IPS-18a (cell line): Measurements from ENCODE around the gene BAD.
A peak's percentile ranks its signal among the peaks of the same experiment; 100 is the strongest.
"Not testable (repeated sequence)": the region's sequence is repeated elsewhere in the genome, so short reads cannot be mapped to it uniquely, and the experiment has no call there.

Experiments used
- H3K27ac ChIP-seq: one replicate; pipeline ENCODE4 v1.5.1; 2013; ENCODE audit warnings: low read length
- H3K27me3 ChIP-seq: one replicate; pipeline ENCODE4 v1.6.1; 2013; ENCODE audit warnings: mild to moderate bottlenecking, low read length; ENCODE audit not compliant: control insufficient read depth, insufficient read depth
- H3K36me3 ChIP-seq: one replicate; pipeline ENCODE4 v1.6.1; 2013; ENCODE audit warnings: low read depth, low read length; ENCODE audit not compliant: control insufficient read depth
- H3K4me1 ChIP-seq: one replicate; pipeline ENCODE4 v1.6.1; 2013; ENCODE audit warnings: low read depth, low read length; ENCODE audit not compliant: control insufficient read depth
- H3K4me3 ChIP-seq: one replicate; pipeline ENCODE4 v1.5.1; 2013; ENCODE audit warnings: low read length
- H3K9ac ChIP-seq: one replicate; pipeline ENCODE4 v1.6.1; 2013; ENCODE audit warnings: mild to moderate bottlenecking, low read length, moderate library complexity
- H3K9me3 ChIP-seq: one replicate; pipeline ENCODE4 v1.6.1; 2013; ENCODE audit warnings: low read depth, low read length; ENCODE audit not compliant: control insufficient read depth

BAD gene

DNA sequence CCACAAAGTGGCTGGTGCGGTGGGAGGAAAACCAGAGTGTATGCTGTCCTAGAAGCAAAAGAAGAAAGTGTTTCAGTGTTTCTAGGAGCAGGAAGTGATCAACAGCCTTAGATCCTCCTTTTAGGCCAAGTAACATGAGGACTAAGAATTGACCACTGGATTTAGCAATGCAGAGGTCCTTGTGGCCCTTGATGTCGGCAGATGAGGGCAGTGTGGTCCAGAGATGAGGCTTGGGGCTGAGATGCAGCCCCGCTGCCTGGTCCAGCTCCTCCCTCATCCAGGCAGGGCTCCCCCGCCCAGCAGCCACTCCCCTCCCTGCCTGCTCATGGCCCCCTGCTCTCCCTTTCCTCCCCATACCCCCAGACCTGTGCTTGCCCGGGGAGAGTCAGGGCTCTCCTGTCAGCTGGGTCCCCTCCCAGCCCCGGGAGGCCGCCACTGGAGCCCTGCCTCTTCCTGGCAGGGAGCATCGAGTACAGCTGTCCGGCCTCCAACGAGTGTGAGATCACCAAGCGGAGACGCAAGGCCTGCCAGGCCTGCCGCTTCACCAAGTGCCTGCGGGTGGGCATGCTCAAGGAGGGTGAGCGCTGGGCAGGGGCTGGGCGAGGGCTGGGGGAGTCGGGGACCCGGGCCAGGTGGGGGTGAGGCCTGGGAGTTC, 29.2 kb upstream of the BAD start:
- Histone ChIP-seq H3K36me3 (peaks cover 12% of the 10 kb centered on the region), H3K27ac (no peak overlapping the region)

DNA sequence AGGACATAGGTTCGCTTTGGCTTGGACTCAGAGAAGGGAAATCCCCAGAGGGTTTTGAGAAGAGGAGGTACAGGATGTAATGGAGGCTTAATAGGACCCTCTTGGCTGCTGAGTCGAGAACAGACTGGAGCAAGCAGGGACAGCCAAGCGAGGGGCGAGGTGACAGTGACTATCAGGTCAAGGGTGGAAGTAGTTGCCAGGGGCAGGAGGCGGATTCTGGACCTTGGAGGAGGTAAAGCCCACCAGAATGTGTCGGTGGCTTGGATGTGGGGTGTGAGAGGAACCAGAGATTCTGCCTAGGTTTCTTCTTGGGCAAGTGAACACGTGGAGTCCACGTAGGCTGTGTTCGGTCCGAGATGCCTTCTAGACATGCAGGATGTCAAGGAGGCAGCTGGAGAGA, 28.5 kb upstream of the BAD start:
- H3K9me3 ChIP-seq = no peaks in the 10 kb centered on the region
- H3K9ac ChIP-seq = no peak overlapping the region
- no peaks in the 10 kb centered on the region for H3K4me1 ChIP-seq
- peaks cover 12% of the 10 kb centered on the region for H3K36me3 ChIP-seq
- no peaks in the 10 kb centered on the region for H3K27me3 ChIP-seq
- no peak overlapping the region for H3K27ac ChIP-seq
- no peak overlapping the region for H3K4me3 ChIP-seq

More for the DNA sequence above, 29.2 kb upstream of the BAD start:
- no peak overlapping the region for H3K9ac ChIP-seq
- no peaks in the 10 kb centered on the region for H3K4me1 ChIP-seq
- H3K27me3 ChIP-seq = no peaks in the 10 kb centered on the region
- H3K4me3 ChIP-seq = no peak overlapping the region
- no peaks in the 10 kb centered on the region for H3K9me3 ChIP-seq

DNA sequence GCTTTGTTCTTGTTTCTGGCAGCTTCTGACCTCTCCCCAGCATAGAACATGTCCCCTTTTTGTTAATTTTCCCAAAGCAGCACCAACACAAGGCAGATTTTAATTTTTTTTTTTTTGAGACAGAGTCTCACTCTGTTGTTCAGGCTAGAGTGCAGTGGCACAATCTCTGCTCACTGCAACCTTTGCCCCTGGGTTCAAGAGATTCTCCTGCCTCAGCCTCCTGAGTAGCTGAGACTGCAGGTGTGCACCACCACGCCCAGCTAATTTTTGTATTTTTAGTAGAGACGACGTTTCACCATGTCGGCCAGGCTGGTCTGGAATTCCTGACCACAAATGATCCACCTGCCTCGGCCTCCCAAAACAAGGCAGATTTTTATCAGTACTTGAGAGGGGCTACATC, 23.3 kb upstream of the BAD start:
- not testable (repeated sequence) for H3K9me3 ChIP-seq, H3K4me3 ChIP-seq, H3K36me3 ChIP-seq, H3K27ac ChIP-seq, H3K27me3 ChIP-seq, H3K9ac ChIP-seq
- H3K4me1 ChIP-seq = peaks cover 10% of the 10 kb centered on the region

DNA sequence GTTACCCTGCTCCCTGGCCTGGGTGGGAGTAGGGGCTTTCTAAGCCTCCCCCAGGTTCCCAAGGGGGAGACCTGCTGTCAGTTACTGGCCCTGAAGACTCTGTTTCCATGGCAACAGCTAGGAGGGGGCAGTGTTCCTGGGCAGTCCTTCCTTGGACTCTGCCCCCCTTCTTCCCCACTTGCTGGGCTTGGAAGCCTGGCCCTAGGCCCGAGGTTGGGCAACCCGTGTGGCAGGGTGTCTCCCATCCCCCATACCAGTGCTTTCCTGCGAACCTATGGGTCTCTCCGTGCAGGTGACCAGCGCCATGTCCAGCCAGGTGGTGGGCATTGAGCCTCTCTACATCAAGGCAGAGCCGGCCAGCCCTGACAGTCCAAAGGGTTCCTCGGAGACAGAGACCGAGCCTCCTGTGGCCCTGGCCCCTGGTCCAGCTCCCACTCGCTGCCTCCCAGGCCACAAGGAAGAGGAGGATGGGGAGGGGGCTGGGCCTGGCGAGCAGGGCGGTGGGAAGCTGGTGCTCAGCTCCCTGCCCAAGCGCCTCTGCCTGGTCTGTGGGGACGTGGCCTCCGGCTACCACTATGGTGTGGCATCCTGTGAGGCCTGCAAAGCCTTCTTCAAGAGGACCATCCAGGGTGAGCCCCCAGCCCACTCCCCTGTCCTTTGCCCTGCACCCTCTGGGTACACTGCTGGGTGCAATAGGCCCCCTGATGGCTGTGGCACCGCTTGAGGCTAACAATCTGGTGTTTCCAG, 22.6 kb upstream of the BAD start:
- Histone ChIP-seq H3K9ac (peak overlapping the region; percentile 82), H3K27me3 (no peaks in the 10 kb centered on the region), H3K4me3 (peak overlapping the region; percentile 80), H3K36me3 (no peaks in the 10 kb centered on the region), H3K27ac (no peak overlapping the region), H3K9me3 (no peaks in the 10 kb centered on the region), H3K4me1 (peaks cover 10% of the 10 kb centered on the region)

DNA sequence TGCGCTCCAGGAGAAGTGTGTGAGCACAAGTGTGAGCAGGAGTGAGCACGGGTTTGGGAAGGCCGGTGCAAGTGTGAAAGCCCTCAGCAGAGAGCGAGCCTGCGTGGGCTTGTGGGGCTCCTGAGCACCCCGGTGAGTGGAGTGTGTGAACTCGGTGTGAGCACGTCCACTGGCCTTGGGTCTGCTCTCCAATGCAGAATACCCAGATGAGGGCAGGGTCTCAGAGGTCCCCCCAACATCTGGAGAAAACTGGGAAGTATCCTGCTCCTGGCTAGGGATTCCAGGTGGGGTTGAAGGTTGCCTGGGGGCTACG, 22.1 kb upstream of the BAD start:
- Histone ChIP-seq H3K9ac (peak overlapping the region; percentile 82), H3K27me3 (peaks cover 5% of the 10 kb centered on the region), H3K36me3 (no peaks in the 10 kb centered on the region), H3K4me1 (peaks cover 10% of the 10 kb centered on the region), H3K9me3 (no peaks in the 10 kb centered on the region), H3K27ac (no peak overlapping the region), H3K4me3 (peak overlapping the region; percentile 80)

DNA sequence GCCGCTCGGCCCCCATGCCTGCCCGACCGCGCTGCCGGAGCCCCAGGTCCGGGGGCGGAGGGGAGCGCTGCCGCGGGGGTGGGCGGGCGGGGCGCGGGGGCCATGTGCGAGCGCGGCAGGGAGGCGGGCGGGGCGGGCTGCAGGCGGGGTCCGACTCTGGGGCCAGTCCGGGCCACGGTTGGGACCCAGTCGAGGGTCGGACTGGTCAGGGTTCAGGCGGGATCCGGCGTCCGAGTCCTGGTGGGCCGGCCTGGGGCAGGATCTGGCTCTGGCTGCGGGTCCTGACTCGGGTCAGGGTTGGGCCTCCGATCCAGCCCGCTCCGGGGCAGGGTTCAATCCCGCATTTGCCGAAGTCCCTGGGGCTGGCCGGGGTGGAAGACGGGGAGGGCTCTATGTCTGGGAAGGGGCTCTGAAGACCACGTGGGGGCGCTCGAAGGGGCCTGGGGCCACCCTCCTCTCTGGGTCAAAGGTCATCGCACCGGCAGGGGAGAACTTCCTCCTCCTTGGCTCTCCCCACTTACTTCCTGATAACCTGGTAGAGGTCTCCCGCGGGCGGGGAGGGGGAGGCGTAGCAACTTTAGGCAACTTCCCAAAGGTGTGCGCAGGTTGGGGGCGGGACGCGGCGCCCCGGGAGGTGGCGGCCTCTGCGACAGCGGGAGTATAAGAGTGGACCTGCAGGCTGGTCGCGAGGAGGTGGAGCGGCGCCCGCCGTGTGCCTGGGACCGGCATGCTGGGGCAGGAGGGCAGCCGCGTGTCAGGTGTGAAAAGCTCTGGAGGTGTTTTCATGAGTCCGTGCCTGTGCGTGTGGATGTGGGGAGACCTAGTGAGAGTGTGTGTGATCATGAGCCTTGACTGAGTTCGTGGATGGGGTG, 21.5 kb upstream of the BAD start:
- Histone ChIP-seq H3K9me3 (no peaks in the 10 kb centered on the region), H3K4me1 (peaks cover 10% of the 10 kb centered on the region), H3K36me3 (no peaks in the 10 kb centered on the region), H3K4me3 (peak overlapping the region; percentile 80), H3K9ac (peak overlapping the region; percentile 82), H3K27ac (no peak overlapping the region), H3K27me3 (peaks cover 11% of the 10 kb centered on the region)

DNA sequence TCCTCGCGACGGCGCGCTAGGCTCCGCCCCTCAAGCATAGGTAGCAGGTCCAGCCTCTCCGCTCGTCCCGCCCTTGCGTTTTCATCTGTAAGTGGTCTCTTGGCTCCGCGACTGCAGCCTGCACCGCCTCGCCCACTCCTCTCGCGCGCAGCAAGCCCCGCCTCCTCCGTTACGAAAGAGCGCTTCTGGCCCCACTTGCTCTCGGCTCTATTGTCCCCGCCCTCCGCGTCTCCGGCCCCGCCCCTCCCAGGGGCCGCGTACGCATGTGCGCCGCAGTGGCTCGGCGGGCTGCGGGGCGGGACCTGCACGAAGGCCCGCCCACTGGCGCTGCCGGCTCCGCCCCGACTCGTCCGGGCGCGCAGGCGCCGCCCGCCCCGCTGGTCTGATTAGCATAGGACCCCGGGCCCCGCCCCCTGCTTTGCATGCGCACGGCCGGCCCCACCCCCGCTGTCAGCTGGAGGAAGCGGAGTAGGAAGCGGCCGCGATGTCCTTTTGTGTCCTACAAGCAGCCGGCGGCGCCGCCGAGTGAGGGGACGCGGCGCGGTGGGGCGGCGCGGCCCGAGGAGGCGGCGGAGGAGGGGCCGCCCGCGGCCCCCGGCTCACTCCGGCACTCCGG, 20.7 kb upstream of the BAD start, which contains the start of gene ESRRA:
TSS of gene ESRRA (plus strand) at position 450 of the 616 bp plus-strand sequence. CDS start 1,656 bp downstream, outside the sequence.
- H3K4me3 ChIP-seq = peak within 1 kb of the TSS; percentile 80
- H3K4me1 ChIP-seq = peaks cover 10% of the 10 kb centered on the region

DNA sequence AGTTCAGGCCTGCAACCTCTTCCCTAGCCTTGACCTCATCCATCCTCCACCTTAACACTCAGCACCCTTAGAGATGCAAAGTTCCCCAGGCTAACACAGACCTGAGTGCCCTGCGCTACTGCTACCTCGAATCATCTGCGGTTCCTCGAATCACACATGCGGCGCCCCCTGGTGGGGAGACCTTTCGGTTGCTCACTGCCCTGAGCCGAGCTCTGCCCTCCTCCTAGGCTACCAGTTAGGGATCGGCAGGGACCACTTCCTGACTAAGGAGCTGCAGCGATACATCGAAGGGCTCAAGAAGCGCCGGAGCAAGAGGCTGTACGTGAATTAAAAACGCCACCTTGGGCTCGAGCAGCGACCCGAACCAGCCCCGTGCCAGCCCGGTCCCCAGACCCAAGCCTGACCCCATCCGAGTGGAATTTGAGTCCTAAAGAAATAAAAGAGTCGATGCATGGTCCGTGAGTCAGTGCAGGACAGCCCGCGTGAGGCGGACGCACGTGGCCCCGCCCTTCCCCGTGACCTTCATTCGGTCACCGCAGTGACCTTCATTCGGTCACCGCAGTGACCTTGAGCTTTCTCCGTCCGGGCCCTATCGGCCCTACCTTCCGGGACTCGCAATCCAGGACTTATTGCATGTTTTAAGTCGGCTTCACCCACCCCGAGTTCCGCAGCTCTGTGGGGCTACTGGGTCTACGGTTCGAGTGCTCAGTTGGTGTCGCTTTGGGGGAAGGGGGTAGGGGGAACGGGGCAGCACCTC, 20.0 kb upstream of the BAD start:
- Histone ChIP-seq H3K27ac (peak overlapping the region; percentile 82), H3K36me3 (no peaks in the 10 kb centered on the region), H3K27me3 (peaks cover 26% of the 10 kb centered on the region), H3K9me3 (no peaks in the 10 kb centered on the region), H3K9ac (peak overlapping the region; percentile 83), H3K4me1 (peaks cover 10% of the 10 kb centered on the region), H3K4me3 (peak overlapping the region; percentile 66)

More for the DNA sequence above, 20.7 kb upstream of the BAD start, which contains the start of gene ESRRA:
- H3K27ac ChIP-seq = peak within 1 kb of the TSS; percentile 82
- peak within 1 kb of the TSS; percentile 83 for H3K9ac ChIP-seq
- no peaks in the 10 kb centered on the region for H3K36me3 ChIP-seq
- H3K9me3 ChIP-seq = no peaks in the 10 kb centered on the region
- H3K27me3 ChIP-seq = peaks cover 19% of the 10 kb centered on the region

DNA sequence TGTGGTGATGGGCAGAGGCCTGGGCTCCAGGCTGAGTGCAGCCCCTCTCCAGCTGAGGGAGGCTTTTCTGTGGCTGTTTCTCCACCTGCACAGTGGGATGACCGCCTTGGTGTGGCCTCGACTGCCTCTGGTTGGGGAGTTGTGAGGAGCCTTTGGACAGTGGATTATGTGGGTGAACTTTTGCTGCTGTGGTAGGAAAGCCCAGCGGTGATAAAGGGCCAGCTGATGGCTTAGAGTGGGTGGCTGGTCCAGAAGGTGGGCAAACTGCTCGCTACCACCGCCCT, 19.5 kb upstream of the BAD start:
- H3K4me3 ChIP-seq = peak overlapping the region; percentile 66
- H3K27ac ChIP-seq = no peak overlapping the region
- peaks cover 31% of the 10 kb centered on the region for H3K27me3 ChIP-seq
- no peaks in the 10 kb centered on the region for H3K36me3 ChIP-seq
- no peaks in the 10 kb centered on the region for H3K9me3 ChIP-seq
- peak overlapping the region; percentile 83 for H3K9ac ChIP-seq
- H3K4me1 ChIP-seq = peaks cover 10% of the 10 kb centered on the region

DNA sequence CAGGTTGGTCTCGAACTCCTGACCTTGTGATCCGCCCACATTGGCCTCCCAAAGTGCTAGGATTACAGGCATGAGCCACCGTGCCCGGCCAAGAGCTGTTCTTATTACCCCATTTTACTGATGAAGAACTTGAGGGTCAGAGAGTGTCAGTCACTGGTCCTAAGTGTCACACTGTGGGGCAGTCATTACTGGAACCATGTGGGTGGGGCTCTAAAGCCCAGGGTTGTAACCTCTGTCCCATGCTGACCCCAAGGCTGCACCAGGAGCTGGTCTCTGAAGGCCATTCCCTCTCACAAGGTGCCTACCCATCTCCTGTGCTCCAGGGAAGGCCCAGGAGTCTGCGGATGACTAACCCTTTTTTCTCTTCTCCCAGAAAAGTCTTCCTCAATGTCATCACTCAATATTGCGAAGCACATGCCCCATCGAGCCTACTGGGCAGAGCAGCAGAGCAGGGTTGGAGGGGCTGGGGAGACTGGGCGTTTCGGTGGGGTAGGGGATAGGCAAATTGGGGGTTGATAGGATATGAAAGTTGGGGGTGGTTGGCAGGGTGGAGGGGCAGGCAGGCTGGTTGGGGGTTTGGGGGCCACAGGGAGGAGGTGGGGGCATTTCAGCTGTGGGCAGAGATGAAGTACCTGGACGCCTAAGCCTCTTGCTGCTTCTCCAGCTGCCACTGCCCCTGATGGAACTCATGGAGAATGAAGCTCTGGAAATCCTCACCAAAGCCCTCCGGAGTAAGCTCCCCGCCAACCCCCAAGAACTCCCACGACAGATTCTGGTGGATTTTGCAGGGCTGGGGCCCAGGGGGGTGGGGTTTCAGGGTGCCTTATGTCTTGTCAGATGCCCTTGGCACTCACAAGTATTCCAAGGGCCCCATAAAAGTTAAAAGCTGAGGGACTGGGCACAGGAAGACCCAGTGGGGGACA, 18.9 kb upstream of the BAD start:
- peaks cover 10% of the 10 kb centered on the region for H3K4me1 ChIP-seq
- H3K27me3 ChIP-seq = peaks cover 37% of the 10 kb centered on the region
- no peaks in the 10 kb centered on the region for H3K36me3 ChIP-seq
- no peak overlapping the region for H3K9ac ChIP-seq
- H3K9me3 ChIP-seq = no peaks in the 10 kb centered on the region
- peak overlapping the region; percentile 66 for H3K4me3 ChIP-seq
- H3K27ac ChIP-seq = no peak overlapping the region
